HCT116 (cell line): Measurements from ENCODE around the gene UBE2O. TPM values are rescaled to one million over a fixed set of nuclear protein-coding genes. Genes with fewer than 3 reads are reported as not detected.

ENCODE experiments used
- ATAC-seq: fragments of 200-7000 bp; cut with Tn5 transposase; 2 replicates; pipeline ENCODE4 v1.9.1; 2020; ENCODE audit warnings: mild to moderate bottlenecking, moderate library complexity
- BruUV-seq: library from RNA; stranded (reverse); fragments of 400-500 nt; replicated peaks from 2 replicates; lab custom pipeline; 2021; lab: Mats Ljungman, UMichigan
- CTCF ChIA-PET: fragments of 300-600 bp; sonication (Branson Sonifier 250); formaldehyde crosslinking; loops from one replicate; lab custom pipeline; 2021; ENCODE audit warnings: antibody characterized with exemption; lab: Charles Lee
- POLR2A ChIA-PET: fragments of 300-600, 350-600 bp; sonication (Branson Sonifier 250); formaldehyde crosslinking; loops from one replicate; lab custom pipeline; 2021; ENCODE audit warnings: antibody characterized with exemption; lab: Charles Lee
- RAD21 ChIA-PET, 2 experiments: fragments of 300-600 bp; sonication (Branson Sonifier 250); formaldehyde crosslinking; loops; one replicate each; lab custom pipeline; 2023; ENCODE audit warnings: low total read pairs in 2 of 2; ENCODE audit not compliant: uncharacterized antibody in 2 of 2, unreplicated experiment in 2 of 2, low non-redundant PET in 1 of 2; lab: Charles Lee
- DNase-seq: peaks from one replicate; pipeline ENCODE4 v3.0.0-alpha.2; 2010; ENCODE audit warnings: low read depth, low spot score
- H2AFZ ChIP-seq: fragments of 200-600 bp; shearing (Covaris generic), sonication (generic); 2 replicates; pipeline ENCODE4 v1.6.1; 2017; ENCODE audit warnings: low read depth, mixed run types, mixed read lengths, antibody characterized with exemption, low read length; ENCODE audit not compliant: poor library complexity, severe bottlenecking
- H3K27ac ChIP-seq: 2 replicates; pipeline ENCODE4 v1.5.1; 2012; ENCODE audit warnings: low read depth, low read length
- H3K27me3 ChIP-seq: fragments of 200-600 bp; sonication (generic); 2 replicates; pipeline ENCODE4 v1.6.1; 2016; ENCODE audit warnings: mixed run types, low read length, mixed read lengths; ENCODE audit not compliant: insufficient read depth
- H3K36me3 ChIP-seq, 2 experiments: fragments of 200-500 bp in 1 of 2; fragments of 200-600 bp in 1 of 2; sonication (Bioruptor generic) in 1 of 2; sonication (generic) in 1 of 2; 2 replicates each; pipeline versions ENCODE4 v1.5.1 to v1.6.1; 2014 to 2016; ENCODE audit warnings: low read length in 2 of 2, inconsistent platforms in 1 of 2, mixed read lengths in 1 of 2, mixed run types in 1 of 2; ENCODE audit not compliant: insufficient read depth in 2 of 2, control insufficient read depth in 1 of 2
- H3K4me1 ChIP-seq, 2 experiments: fragments of 200-600 bp in 1 of 2; sonication (generic) in 1 of 2; 2 replicates each; pipeline versions ENCODE4 v1.5.1 to v1.6.1; 2012 to 2017; ENCODE audit warnings: low read length in 2 of 2, inconsistent platforms in 1 of 2, mild to moderate bottlenecking in 1 of 2, mixed read lengths in 1 of 2, mixed run types in 1 of 2, moderate library complexity in 1 of 2; ENCODE audit not compliant: insufficient read depth in 2 of 2, control insufficient read depth in 1 of 2
- H3K4me2 ChIP-seq: fragments of 200-600 bp; sonication (generic); 2 replicates; pipeline ENCODE4 v1.6.1; 2017; ENCODE audit warnings: mixed run types, low read length, mixed read lengths
- H3K4me3 ChIP-seq, 2 experiments: fragments of 200-600 bp in 1 of 2; sonication (generic) in 1 of 2; replicated peaks in 1 of 2; 2 replicates each; pipeline ENCODE4 v1.5.1; 2011 to 2016; ENCODE audit warnings: low read length in 2 of 2, control low read depth in 1 of 2, low read depth in 1 of 2, mild to moderate bottlenecking in 1 of 2, mixed read lengths in 1 of 2, mixed run types in 1 of 2
- H3K79me2 ChIP-seq: fragments of 200-600 bp; sonication (generic); 2 replicates; pipeline ENCODE4 v1.6.1; 2017; ENCODE audit warnings: mild to moderate bottlenecking, mixed run types, low read length, moderate library complexity, mixed read lengths; ENCODE audit not compliant: insufficient read depth
- H3K9ac ChIP-seq: fragments of 200-600 bp; sonication (generic); 2 replicates; pipeline ENCODE4 v1.6.1; 2016; ENCODE audit warnings: low read length, mixed read lengths
- H3K9me2 ChIP-seq: fragments of 200-600 bp; sonication (generic), shearing (Covaris generic); 2 replicates; pipeline ENCODE4 v1.6.1; 2017; ENCODE audit warnings: mixed run types, mild to moderate bottlenecking, moderate library complexity; ENCODE audit not compliant: insufficient read depth
- H3K9me3 ChIP-seq, 2 experiments: fragments of 200-500 bp in 1 of 2; fragments of 200-600 bp in 1 of 2; sonication (Bioruptor generic) in 1 of 2; sonication (generic) in 1 of 2; 2 replicates each; pipeline ENCODE4 v1.6.1; 2014 to 2017; ENCODE audit warnings: low read length in 2 of 2, mixed read lengths in 2 of 2, inconsistent platforms in 1 of 2, low read depth in 1 of 2, mild to moderate bottlenecking in 1 of 2, mixed run types in 1 of 2, moderate library complexity in 1 of 2; ENCODE audit not compliant: control insufficient read depth in 1 of 2, insufficient read depth in 1 of 2
- H4K20me1 ChIP-seq: fragments of 200-600 bp; sonication (generic), shearing (Covaris generic); 2 replicates; pipeline ENCODE4 v1.6.1; 2017; ENCODE audit warnings: mixed run types, mild to moderate bottlenecking, moderate library complexity; ENCODE audit not compliant: insufficient read depth
- CBX3 ChIP-seq: IDR thresholded peaks from 2 replicates; pipeline ENCODE4 v1.6.1; 2012; ENCODE audit warnings: low read depth
- CEBPB ChIP-seq: IDR thresholded peaks from 2 replicates; pipeline ENCODE4 v1.6.1; 2012; ENCODE audit warnings: low read depth
- CTCF ChIP-seq, 3 experiments: fragments of 200-600 bp in 1 of 3; sonication (generic) in 1 of 3; IDR thresholded peaks in 2 of 3; conservative IDR thresholded peaks in 1 of 3; 2 replicates each; pipeline ENCODE4 v1.5.1; 2012 to 2017; ENCODE audit warnings: low read depth in 2 of 3, low read length in 2 of 3, antibody characterized with exemption in 1 of 3, borderline replicate concordance in 1 of 3, control low read depth in 1 of 3, mild to moderate bottlenecking in 1 of 3, mixed read lengths in 1 of 3, mixed run types in 1 of 3, moderate library complexity in 1 of 3; ENCODE audit not compliant: insufficient read depth in 1 of 3
- EGR1 ChIP-seq: IDR thresholded peaks from 2 replicates; pipeline ENCODE4 v1.6.1; 2012; ENCODE audit warnings: low read depth
- EZH2 ChIP-seq: fragments of 200-600 bp; sonication (generic); IDR thresholded peaks from 2 replicates; pipeline ENCODE4 v1.6.1; 2017; ENCODE audit warnings: antibody characterized with exemption, mixed run types
- JUND ChIP-seq: IDR thresholded peaks from 2 replicates; pipeline ENCODE4 v1.6.1; 2012
- MAX ChIP-seq: IDR thresholded peaks from 2 replicates; pipeline ENCODE4 v1.6.1; 2012
- POLR2A ChIP-seq: IDR thresholded peaks from 2 replicates; pipeline ENCODE4 v1.7.0; 2011; ENCODE audit warnings: borderline replicate concordance; ENCODE audit not compliant: insufficient read depth, insufficient read length; ENCODE audit errors: extremely low read depth
- SIN3A ChIP-seq: IDR thresholded peaks from 2 replicates; pipeline ENCODE4 v1.6.1; 2012; ENCODE audit warnings: low read depth
- SP1 ChIP-seq: IDR thresholded peaks from 2 replicates; pipeline ENCODE4 v1.6.1; 2012; ENCODE audit warnings: low read depth
- YY1 ChIP-seq: IDR thresholded peaks from 2 replicates; pipeline ENCODE4 v1.6.1; 2011; ENCODE audit warnings: low read length, low read depth, moderate library complexity, mild to moderate bottlenecking; ENCODE audit not compliant: insufficient replicate concordance; ENCODE audit errors: extremely low read depth
- ZBTB33 ChIP-seq: IDR thresholded peaks from 2 replicates; pipeline ENCODE4 v1.6.1; 2011; ENCODE audit warnings: mild to moderate bottlenecking, low read length, moderate library complexity; ENCODE audit not compliant: insufficient replicate concordance; ENCODE audit errors: extremely low read depth
- ZNF274 ChIP-seq: fragments of 200-500 bp; sonication (Bioruptor generic); IDR thresholded peaks from 2 replicates; pipeline ENCODE4 v1.6.1; 2014; ENCODE audit warnings: mild to moderate bottlenecking, low read depth, low read length, inconsistent platforms
- intact Hi-C: fragments of 100-400 bp; cut with micrococcal nuclease; formaldehyde crosslinking; loops from 2 replicates; pipeline ENCODE4 v1.10.0; 2022
- total RNA-seq: library from RNA; stranded (reverse); gene quantifications from one replicate; pipeline ENCODE4 v1.2.1, GENCODE V29; 2021; ENCODE audit not compliant: unreplicated experiment
- TF ChIP-seq, protein P1 (sequence below): IDR thresholded peaks from 2 replicates; pipeline ENCODE4 v1.6.1; 2012; ENCODE audit warnings: low read depth

The UBE2O gene
- total RNA-seq, 1 experiment from 2014 or later, result 59.1 TPM

GRCh38 chr17:76469076-76469990, 16.4 kb upstream of the UBE2O start:
- Histone ChIP-seq H3K79me2 (no peaks in the 10 kb centered on the region), H3K4me2 (no peak overlapping the region), H3K27me3 (no peaks in the 10 kb centered on the region), H3K4me1 (peaks cover 0 to 10% of the 10 kb centered on the region in 2 experiments; a peak in 2 of 4 replicates), H3K27ac (no peak overlapping the region), H4K20me1 (no peaks in the 10 kb centered on the region), H3K9ac (no peak overlapping the region), H3K9me3 (no peaks in the 10 kb centered on the region), H3K9me2 (no peaks in the 10 kb centered on the region), H2AFZ (no peak overlapping the region), H3K36me3 (peaks cover 12 to 22% of the 10 kb centered on the region in 2 experiments; a peak in 3 of 4 replicates), H3K4me3 (no peak overlapping the region)
- DNase-seq (no peak), ATAC-seq (no peak)
- no TSS peak for BruUV-seq
- POLR2A ChIA-PET, result no interaction called here
- CTCF ChIA-PET, result interaction anchor here (1.2 kb wide), 1 partner anchor 11 kb away, joined by 4 read pairs; no protein-coding TSS in a partner anchor
- RAD21 ChIA-PET, result no interaction called here
- intact Hi-C loops, result no loop called here
- TF ChIP-seq CBX3 (no peak), ZBTB33 (no peak), YY1 (no peak), JUND (no peak), CEBPB (no peak), CTCF (IDR thresholded peaks at IDR 0.05 in 2 of 3, conservative IDR thresholded peaks at IDR 0.05 in 1 of 3; ENCODE audit: borderline replicate concordance in 1 of 3, insufficient read depth in 1 of 3, low read depth in 2 of 3, low read length in 2 of 3) (no peak), EGR1 (no peak), POLR2A (no peak), SP1 (no peak), EZH2 (no peak), MAX (no peak), SIN3A (no peak), ZNF274 (no peak)
- TF ChIP-seq, protein P1, sequence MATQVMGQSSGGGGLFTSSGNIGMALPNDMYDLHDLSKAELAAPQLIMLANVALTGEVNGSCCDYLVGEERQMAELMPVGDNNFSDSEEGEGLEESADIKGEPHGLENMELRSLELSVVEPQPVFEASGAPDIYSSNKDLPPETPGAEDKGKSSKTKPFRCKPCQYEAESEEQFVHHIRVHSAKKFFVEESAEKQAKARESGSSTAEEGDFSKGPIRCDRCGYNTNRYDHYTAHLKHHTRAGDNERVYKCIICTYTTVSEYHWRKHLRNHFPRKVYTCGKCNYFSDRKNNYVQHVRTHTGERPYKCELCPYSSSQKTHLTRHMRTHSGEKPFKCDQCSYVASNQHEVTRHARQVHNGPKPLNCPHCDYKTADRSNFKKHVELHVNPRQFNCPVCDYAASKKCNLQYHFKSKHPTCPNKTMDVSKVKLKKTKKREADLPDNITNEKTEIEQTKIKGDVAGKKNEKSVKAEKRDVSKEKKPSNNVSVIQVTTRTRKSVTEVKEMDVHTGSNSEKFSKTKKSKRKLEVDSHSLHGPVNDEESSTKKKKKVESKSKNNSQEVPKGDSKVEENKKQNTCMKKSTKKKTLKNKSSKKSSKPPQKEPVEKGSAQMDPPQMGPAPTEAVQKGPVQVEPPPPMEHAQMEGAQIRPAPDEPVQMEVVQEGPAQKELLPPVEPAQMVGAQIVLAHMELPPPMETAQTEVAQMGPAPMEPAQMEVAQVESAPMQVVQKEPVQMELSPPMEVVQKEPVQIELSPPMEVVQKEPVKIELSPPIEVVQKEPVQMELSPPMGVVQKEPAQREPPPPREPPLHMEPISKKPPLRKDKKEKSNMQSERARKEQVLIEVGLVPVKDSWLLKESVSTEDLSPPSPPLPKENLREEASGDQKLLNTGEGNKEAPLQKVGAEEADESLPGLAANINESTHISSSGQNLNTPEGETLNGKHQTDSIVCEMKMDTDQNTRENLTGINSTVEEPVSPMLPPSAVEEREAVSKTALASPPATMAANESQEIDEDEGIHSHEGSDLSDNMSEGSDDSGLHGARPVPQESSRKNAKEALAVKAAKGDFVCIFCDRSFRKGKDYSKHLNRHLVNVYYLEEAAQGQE, result no peak
